ENCODE data around the gene SMCO3. TPM values are rescaled to one million over a fixed set of nuclear protein-coding genes. Genes with fewer than 3 reads are reported as not detected.

Gene SMCO3
- polyA plus RNA-seq, 1 donor from 2014 or later = 2.7 TPM

DNA sequence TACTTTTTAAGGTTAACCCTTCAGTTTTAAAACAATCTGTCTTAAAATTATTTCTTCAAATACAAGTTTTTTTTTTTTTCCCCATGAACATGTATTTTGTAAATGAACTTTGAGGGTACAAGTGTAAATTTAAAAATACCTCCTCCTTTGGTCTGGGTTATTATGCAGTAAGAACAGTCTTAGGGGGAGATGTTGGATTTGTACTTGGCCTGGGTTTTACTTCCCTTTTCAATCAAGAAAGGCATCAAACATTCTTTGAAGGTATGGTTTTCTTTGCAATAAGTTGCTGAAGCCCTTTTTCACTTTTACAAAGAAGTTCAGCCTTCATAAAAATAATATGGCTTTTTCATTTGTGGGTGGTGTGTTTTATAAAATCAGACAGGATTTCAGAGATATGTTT, 31.2 kb downstream of the SMCO3 start:
- Histone ChIP-seq H3K9me2 (ENCODE audit: insufficient read depth, low read length) (no peaks in the 10 kb centered on the region), H2AFZ (ENCODE audit: low read depth, low read length) (no peak overlapping the region), H3K9me3 (ENCODE audit: low read length) (no peaks in the 10 kb centered on the region), H3K4me3 (ENCODE audit: low read length) (no peak overlapping the region), H3K4me2 (ENCODE audit: low read length) (no peak overlapping the region), H3K27ac (ENCODE audit: low read length) (no peak overlapping the region), H3K27me3 (ENCODE audit: insufficient read depth, low read depth, low read length) (no peaks in the 10 kb centered on the region), H4K20me1 (ENCODE audit: insufficient read depth) (no peaks in the 10 kb centered on the region), H3K79me2 (replicated peaks; ENCODE audit: insufficient read depth, low read length) (no peaks in the 10 kb centered on the region), H3K9ac (ENCODE audit: low read length) (no peak overlapping the region), H3K36me3 (ENCODE audit: insufficient read depth, low read length) (peaks cover 4% of the 10 kb centered on the region), H3F3A (ENCODE audit: insufficient read depth, low read length, poor library complexity, severe bottlenecking) (no peaks in the 10 kb centered on the region)
- no peak for TF ChIP-seq POLR2AphosphoS5 (IDR thresholded peaks at IDR 0.05)
- no peak for TF ChIP-seq MXI1 (conservative IDR thresholded peaks at IDR 0.05; ENCODE audit: poor library complexity, severe bottlenecking)
- TF ChIP-seq EP300 (conservative IDR thresholded peaks at IDR 0.05; ENCODE audit: poor library complexity, severe bottlenecking) = no peak
- TF ChIP-seq, protein P1, sequence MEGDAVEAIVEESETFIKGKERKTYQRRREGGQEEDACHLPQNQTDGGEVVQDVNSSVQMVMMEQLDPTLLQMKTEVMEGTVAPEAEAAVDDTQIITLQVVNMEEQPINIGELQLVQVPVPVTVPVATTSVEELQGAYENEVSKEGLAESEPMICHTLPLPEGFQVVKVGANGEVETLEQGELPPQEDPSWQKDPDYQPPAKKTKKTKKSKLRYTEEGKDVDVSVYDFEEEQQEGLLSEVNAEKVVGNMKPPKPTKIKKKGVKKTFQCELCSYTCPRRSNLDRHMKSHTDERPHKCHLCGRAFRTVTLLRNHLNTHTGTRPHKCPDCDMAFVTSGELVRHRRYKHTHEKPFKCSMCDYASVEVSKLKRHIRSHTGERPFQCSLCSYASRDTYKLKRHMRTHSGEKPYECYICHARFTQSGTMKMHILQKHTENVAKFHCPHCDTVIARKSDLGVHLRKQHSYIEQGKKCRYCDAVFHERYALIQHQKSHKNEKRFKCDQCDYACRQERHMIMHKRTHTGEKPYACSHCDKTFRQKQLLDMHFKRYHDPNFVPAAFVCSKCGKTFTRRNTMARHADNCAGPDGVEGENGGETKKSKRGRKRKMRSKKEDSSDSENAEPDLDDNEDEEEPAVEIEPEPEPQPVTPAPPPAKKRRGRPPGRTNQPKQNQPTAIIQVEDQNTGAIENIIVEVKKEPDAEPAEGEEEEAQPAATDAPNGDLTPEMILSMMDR (IDR thresholded peaks at IDR 0.05; ENCODE audit: poor library complexity, severe bottlenecking) = no peak
- no peak for TF ChIP-seq SMC3 (conservative IDR thresholded peaks at IDR 0.05; ENCODE audit: poor library complexity)
- TF ChIP-seq, protein P2, sequence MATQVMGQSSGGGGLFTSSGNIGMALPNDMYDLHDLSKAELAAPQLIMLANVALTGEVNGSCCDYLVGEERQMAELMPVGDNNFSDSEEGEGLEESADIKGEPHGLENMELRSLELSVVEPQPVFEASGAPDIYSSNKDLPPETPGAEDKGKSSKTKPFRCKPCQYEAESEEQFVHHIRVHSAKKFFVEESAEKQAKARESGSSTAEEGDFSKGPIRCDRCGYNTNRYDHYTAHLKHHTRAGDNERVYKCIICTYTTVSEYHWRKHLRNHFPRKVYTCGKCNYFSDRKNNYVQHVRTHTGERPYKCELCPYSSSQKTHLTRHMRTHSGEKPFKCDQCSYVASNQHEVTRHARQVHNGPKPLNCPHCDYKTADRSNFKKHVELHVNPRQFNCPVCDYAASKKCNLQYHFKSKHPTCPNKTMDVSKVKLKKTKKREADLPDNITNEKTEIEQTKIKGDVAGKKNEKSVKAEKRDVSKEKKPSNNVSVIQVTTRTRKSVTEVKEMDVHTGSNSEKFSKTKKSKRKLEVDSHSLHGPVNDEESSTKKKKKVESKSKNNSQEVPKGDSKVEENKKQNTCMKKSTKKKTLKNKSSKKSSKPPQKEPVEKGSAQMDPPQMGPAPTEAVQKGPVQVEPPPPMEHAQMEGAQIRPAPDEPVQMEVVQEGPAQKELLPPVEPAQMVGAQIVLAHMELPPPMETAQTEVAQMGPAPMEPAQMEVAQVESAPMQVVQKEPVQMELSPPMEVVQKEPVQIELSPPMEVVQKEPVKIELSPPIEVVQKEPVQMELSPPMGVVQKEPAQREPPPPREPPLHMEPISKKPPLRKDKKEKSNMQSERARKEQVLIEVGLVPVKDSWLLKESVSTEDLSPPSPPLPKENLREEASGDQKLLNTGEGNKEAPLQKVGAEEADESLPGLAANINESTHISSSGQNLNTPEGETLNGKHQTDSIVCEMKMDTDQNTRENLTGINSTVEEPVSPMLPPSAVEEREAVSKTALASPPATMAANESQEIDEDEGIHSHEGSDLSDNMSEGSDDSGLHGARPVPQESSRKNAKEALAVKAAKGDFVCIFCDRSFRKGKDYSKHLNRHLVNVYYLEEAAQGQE (IDR thresholded peaks at IDR 0.05; ENCODE audit: borderline replicate concordance) = no peak
- no peak for TF ChIP-seq TAF1 (IDR thresholded peaks at IDR 0.05; ENCODE audit: low read depth)
- TF ChIP-seq RAD21 (conservative IDR thresholded peaks at IDR 0.05) = no peak
- no peak for TF ChIP-seq EZH2 (IDR thresholded peaks at IDR 0.05; ENCODE audit: borderline replicate concordance, insufficient read depth, low read length, poor library complexity, severe bottlenecking)

DNA sequence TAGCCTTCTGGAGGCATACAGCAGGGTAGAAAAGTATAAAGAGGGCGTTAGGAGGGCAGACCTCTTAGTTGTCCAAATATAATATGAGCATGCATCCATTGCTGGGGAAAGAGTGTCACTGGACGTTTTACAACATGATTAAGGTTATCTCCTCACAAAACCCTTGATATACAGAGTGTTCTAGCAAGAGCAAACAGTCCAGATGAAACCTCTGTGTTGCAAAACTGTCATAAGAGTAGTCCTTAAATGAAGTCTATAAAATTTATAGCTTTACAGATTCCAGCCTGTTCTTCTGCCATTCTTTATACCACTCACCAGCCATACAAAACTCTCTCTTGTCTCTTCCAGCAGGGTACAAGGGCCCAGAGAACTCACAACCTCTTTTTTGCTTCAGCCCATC, 32.4 kb downstream of the SMCO3 start:
- Histone ChIP-seq H3K36me3 (ENCODE audit: insufficient read depth, low read length) (peaks cover 4% of the 10 kb centered on the region), H3K9me2 (ENCODE audit: insufficient read depth, low read length) (no peaks in the 10 kb centered on the region), H3K27ac (ENCODE audit: low read length) (no peak overlapping the region), H3K9me3 (ENCODE audit: low read length) (no peaks in the 10 kb centered on the region), H2AFZ (ENCODE audit: low read depth, low read length) (no peak overlapping the region), H3K79me2 (replicated peaks; ENCODE audit: insufficient read depth, low read length) (no peaks in the 10 kb centered on the region), H3K4me2 (ENCODE audit: low read length) (no peak overlapping the region), H4K20me1 (ENCODE audit: insufficient read depth) (no peaks in the 10 kb centered on the region), H3F3A (ENCODE audit: insufficient read depth, low read length, poor library complexity, severe bottlenecking) (no peaks in the 10 kb centered on the region), H3K27me3 (ENCODE audit: insufficient read depth, low read depth, low read length) (no peaks in the 10 kb centered on the region), H3K4me3 (ENCODE audit: low read length) (no peak overlapping the region), H3K9ac (ENCODE audit: low read length) (no peak overlapping the region)
- TF ChIP-seq, protein P1 (IDR thresholded peaks at IDR 0.05; ENCODE audit: poor library complexity, severe bottlenecking) = no peak
- TF ChIP-seq SMC3 (conservative IDR thresholded peaks at IDR 0.05; ENCODE audit: poor library complexity) = no peak
- no peak for TF ChIP-seq RAD21 (conservative IDR thresholded peaks at IDR 0.05)
- TF ChIP-seq MXI1 (conservative IDR thresholded peaks at IDR 0.05; ENCODE audit: poor library complexity, severe bottlenecking) = no peak
- TF ChIP-seq EP300 (conservative IDR thresholded peaks at IDR 0.05; ENCODE audit: poor library complexity, severe bottlenecking) = no peak
- TF ChIP-seq TAF1 (IDR thresholded peaks at IDR 0.05; ENCODE audit: low read depth) = no peak
- TF ChIP-seq, protein P2 (IDR thresholded peaks at IDR 0.05; ENCODE audit: borderline replicate concordance) = no peak
- no peak for TF ChIP-seq EZH2 (IDR thresholded peaks at IDR 0.05; ENCODE audit: borderline replicate concordance, insufficient read depth, low read length, poor library complexity, severe bottlenecking)
- no peak for TF ChIP-seq POLR2AphosphoS5 (IDR thresholded peaks at IDR 0.05)
